Islet precursor cell (in vitro differentiated cells): Measurements from ENCODE around the gene ZBTB16.

Experiments used
- DNase-seq: peaks from one replicate; pipeline ENCODE4 v3.0.0-alpha.2; 2018

Gene ZBTB16

GRCh38 chr11:114156131-114156581, 96.6 kb downstream of the ZBTB16 start:
- DNase-seq, result no peak

DNA sequence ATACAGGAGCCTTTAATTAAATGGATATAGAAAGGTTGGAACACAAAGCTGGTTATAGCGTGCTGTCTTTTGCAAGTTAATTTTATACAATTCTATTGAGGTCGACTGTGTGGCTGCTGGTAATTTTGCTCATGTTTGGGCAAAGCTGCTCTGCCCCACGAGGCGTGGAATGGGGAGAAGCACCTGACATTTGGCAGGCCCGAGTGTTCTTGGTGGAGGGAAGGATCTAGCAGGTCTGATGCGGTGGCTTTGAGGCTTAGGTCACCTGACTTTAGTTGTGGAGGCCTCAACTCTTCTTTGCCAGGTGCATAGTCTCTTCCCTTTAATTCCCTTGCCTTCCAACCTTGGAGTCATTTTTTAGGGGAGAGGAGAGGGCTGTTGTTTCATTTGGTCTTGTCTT, 97.3 kb downstream of the ZBTB16 start:
- DNase-seq, result no peak

GRCh38 chr11:114157476-114158050, 98.1 kb downstream of the ZBTB16 start:
- no peak for DNase-seq

GRCh38 chr11:114158421-114158820, 98.9 kb downstream of the ZBTB16 start:
- DNase-seq, result no peak

DNA sequence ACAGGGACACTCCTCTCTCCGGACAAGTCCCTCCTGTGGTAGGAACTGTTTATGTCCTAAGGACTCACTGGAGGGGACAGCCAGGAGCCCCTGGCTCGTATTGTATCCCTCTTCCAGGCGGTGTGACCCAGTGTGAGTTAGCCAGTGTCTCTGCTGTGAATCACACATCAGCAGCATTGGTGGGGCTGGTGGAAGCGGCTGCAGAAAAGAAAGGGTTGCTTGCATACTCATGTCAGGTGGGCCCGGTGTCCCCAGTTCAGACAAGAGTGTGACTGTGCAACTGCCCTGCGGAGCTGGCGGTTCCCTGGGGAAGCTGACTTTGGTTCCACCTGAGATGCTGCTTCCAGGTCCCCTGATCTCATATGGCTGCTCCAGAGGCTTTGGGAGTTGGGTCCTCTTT, 99.4 kb downstream of the ZBTB16 start:
- DNase-seq, result no peak

DNA sequence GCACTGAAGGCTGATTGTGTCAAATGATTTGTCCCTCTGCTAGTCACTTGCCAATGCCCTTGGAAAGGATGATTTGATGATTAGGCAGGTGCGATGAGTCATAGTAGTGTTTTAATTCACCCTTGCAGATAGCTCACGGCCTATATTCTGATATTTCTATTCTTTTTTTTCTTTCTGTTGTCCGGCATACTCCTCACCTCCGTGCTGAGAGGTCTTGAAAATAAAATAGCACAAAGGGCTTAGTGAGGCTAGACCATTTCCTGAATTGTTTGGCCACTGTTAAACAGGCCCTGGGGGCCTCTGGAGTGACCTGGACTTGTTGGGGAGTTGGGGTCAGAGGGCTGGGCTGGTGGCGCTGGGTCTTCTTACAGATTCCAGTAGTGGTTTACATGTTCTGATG, 99.8 kb downstream of the ZBTB16 start:
- peak; percentile 61 for DNase-seq

- peak; percentile 91 for DNase-seq
Observed at GRCh38 chr11:114159802-114160632, 100.5 kb downstream of the ZBTB16 start.

DNA sequence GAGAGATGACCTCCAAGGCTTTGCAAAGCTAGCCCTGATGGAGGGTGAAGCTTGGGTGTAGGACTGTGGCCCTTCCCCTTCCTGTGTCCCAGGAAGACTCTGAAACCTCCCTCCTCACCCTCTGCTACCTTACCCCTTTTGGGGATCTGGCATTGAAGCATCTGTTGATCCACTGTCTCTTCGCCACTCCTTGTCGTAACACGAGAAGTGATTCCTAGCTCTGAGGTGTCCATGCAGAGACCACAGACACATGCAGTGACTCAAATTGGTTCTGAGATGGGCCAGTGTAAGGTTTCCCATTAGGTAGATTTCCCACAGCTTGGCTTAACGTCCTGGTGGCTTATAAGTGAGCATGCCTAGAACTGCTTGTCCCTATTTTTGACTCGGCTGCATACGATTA, 101.4 kb downstream of the ZBTB16 start:
- DNase-seq, result no peak

GRCh38 chr11:114161486-114162250, 102.2 kb downstream of the ZBTB16 start:
- no peak for DNase-seq

- DNase-seq, result peak; percentile 81
Observed at GRCh38 chr11:114162719-114163123, 103.2 kb downstream of the ZBTB16 start.

- no peak for DNase-seq
Observed at GRCh38 chr11:114163229-114163631, 103.7 kb downstream of the ZBTB16 start.

- DNase-seq, result no peak
Observed at GRCh38 chr11:114163830-114164401, 104.4 kb downstream of the ZBTB16 start.

DNA sequence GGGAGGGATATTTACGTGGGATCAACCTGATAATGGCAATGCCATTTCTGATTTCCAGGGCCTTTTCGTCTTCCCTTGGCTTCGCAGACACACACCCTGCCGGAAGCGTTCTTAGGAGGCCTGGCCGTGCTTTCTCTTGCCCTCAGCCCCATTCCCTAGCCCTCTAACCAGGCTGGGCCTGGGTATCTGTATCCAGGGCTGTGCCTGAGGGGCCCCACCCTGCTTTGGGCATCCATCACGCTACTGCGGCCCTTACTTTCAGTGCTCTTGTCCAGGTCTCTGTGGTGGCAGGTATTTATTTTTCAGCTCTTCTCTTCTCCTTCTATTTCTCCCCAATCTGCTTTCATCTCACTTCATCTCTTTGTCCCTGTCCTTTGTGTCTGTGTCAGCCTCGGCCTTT, 105.0 kb downstream of the ZBTB16 start:
- no peak for DNase-seq

- no peak for DNase-seq
Observed at GRCh38 chr11:114165326-114166230, 106.1 kb downstream of the ZBTB16 start.

GRCh38 chr11:114166362-114166761, 106.9 kb downstream of the ZBTB16 start:
- DNase-seq, result no peak

GRCh38 chr11:114166897-114167323, 107.4 kb downstream of the ZBTB16 start:
- no peak for DNase-seq

- DNase-seq, result no peak
Observed at GRCh38 chr11:114167355-114167754, 107.8 kb downstream of the ZBTB16 start.

DNA sequence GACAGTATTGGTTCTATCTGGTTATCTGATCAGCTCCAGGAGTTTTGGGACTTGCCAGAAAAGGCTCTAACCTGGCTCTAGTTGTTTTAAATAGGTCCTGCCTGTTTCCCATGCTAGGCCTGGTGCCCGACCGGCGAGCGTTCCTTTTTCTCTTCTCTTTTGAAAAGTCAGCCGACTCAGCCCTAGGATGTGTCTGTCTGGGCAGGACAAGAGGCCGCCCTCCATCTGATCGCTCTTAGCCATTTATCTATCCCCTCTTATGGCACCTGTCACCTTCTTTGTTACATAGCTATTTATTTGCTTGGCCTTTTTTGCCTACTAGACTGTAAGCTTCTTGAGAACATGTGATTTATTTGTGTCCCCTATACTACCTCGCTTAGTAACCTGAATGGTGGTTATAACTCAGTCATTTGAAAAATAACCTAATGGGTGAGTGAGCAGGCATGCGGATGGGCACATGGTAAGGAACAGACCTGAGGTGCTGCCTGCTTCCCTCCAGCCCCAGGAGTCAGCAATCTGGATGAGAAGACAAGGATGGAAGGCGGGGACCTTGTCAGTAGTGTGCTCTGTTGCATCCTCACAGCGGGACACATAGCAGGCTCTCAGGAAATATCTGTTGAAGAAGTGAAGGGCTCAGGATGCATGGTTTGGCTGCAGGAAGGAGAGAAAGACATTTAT, 108.4 kb downstream of the ZBTB16 start:
- DNase-seq, result no peak

GRCh38 chr11:114168691-114169090, 109.2 kb downstream of the ZBTB16 start:
- DNase-seq, result no peak

DNA sequence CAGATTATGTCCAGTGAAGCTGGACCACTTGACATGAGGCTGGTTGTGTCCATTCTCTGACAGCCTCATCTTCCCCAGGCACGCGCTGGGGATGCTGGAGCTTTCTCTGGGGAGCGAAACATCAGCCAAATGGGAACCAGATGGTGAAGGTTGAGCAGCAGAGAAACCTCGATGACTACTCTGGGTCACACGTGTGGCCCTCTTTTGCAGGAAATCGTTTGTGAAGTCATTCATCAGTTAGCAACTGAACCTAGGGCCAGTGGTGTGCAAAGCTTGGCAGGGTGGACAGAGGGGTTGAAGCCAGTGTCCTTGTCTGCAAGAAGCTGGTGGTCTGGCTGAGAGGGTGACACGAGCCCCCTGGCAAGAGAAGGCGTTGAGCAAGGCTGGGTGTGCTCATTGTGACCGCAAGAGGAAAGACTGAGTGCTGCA, 109.8 kb downstream of the ZBTB16 start:
- no peak for DNase-seq

DNA sequence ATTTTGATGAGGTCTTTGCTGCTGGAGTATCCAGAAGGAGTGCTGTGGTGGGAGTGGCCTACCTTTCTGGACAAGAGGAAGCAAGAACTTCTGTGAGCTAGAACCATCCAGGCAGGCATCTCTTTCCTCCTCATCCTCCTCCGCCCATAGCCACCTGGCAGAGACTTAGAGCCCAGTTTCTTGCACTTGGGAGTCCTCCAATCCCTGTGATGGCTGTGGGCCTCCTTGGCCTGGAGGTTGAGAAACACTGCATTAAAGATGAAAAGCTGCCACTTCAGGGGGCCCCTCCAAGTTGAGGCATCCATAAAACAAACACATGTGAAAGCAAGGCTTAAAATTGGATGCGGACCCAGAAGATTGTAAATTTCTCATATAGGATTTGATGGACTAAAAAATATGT, 110.3 kb downstream of the ZBTB16 start:
- no peak for DNase-seq

DNA sequence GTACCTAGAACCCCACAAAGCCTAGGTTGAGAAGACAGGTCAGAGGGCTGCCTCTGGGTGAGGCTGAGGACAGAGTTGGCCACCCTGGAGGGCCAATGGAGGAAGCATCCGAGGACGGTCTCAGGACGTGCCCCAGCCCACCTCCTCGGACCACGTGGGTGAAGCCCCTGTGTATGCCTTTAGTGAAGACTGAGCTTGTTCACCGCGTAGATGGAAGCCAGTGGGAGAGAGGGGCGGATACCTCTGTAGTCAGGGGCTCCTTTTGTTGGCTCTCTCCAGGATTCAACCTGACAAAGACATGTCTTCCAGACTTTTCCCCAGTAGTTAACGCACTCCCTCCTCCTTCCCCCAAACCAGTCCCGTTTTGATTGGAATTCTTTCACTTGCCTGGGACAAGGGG, 110.7 kb downstream of the ZBTB16 start:
- no peak for DNase-seq
